T47D (cell line): ENCODE data around the gene ZNF646.

ENCODE experiments used
- DNase-seq, 2 experiments: peaks; one replicate each; pipeline versions ENCODE4 v3.0.0 to v3.0.0-alpha.2; 2011 to 2012; ENCODE audit warnings: low read depth in 1 of 2, low spot score in 1 of 2
- JUND ChIP-seq: IDR thresholded peaks from 2 replicates; pipeline ENCODE4 v1.6.1; 2012; ENCODE audit warnings: low read depth
- in situ Hi-C: cut with HindIII; loops from 2 replicates; pipeline ENCODE4 v1.10.0; 2016; ENCODE audit warnings: low sequenced_read_pairs, low pct_unique_long_range_greater_than_20kb

Gene ZNF646

DNA sequence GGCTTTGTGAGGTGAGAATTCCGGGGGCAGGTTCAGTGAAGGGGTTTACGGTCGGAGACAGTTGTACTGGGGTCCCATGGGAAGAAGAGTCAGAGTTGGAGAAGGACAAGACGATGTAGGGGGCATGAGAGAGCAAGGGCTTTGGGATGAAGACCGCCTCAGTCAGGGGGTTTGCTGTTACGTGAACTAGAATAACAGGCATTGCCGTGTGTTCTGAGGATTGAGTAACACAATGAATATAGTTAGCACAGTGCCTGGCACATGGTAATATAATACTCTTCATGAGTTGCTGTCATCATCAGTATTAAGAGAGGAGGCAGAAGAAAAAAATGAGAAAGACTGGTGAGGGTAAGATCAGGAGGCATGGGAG is 577 bp downstream of the ZNF646 start:
- peak in 1 of 2 experiments; percentile 24 for DNase-seq
- TF ChIP-seq JUND: no peak
- in situ Hi-C loops: no loop called here

DNA sequence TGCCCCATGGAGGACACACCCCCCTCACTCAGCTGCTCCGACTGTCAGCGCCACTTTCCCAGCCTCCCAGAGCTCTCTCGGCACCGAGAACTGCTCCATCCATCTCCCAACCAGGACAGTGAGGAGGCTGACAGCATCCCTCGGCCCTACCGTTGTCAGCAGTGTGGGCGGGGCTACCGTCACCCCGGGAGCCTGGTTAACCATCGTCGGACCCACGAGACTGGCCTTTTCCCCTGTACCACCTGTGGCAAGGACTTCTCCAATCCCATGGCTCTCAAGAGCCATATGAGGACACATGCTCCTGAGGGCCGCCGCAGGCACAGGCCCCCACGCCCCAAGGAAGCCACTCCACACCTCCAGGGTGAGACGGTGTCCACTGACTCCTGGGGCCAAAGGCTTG is 2.1 kb downstream of the ZNF646 start:
- DNase-seq: no peak
- TF ChIP-seq JUND: no peak
- in situ Hi-C loops: no loop called here

DNA sequence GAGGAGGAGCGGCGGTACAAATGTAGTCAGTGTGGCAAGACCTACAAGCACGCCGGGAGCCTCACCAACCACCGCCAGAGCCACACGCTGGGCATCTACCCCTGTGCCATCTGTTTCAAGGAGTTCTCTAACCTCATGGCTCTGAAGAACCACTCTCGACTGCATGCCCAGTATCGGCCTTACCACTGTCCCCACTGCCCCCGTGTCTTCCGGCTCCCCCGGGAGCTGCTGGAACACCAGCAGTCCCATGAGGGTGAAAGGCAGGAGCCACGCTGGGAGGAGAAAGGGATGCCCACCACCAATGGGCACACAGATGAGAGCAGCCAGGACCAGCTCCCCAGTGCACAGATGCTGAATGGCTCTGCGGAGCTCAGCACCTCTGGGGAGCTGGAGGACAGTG is 2.8 kb downstream of the ZNF646 start:
- no peak for DNase-seq
- no peak for TF ChIP-seq JUND
- in situ Hi-C loops: no loop called here

DNA sequence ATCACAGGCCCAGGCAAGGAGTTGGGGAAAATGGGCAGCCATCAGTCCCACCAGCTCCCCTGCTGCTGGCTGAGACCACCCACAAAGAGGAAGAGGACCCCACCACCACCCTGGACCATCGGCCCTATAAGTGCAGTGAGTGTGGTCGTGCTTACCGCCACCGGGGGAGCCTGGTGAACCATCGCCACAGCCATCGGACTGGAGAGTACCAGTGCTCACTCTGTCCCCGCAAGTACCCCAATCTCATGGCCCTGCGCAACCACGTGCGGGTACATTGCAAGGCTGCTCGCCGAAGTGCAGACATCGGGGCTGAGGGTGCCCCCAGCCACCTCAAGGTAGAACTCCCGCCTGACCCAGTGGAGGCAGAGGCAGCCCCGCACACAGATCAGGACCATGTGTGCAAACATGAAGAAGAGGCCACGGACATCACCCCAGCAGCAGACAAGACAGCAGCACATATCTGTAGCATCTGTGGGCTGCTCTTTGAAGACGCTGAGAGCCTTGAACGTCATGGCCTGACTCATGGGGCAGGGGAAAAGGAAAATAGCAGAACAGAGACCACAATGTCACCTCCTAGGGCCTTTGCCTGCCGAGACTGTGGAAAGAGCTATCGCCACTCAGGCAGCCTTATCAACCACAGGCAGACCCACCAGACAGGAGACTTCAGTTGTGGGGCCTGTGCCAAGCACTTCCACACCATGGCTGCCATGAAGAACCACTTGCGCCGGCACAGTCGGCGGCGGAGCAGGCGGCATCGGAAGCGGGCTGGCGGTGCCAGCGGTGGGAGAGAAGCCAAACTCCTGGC is 3.6 kb downstream of the ZNF646 start:
- in situ Hi-C loops: no loop called here
- TF ChIP-seq JUND: no peak
- no peak for DNase-seq

DNA sequence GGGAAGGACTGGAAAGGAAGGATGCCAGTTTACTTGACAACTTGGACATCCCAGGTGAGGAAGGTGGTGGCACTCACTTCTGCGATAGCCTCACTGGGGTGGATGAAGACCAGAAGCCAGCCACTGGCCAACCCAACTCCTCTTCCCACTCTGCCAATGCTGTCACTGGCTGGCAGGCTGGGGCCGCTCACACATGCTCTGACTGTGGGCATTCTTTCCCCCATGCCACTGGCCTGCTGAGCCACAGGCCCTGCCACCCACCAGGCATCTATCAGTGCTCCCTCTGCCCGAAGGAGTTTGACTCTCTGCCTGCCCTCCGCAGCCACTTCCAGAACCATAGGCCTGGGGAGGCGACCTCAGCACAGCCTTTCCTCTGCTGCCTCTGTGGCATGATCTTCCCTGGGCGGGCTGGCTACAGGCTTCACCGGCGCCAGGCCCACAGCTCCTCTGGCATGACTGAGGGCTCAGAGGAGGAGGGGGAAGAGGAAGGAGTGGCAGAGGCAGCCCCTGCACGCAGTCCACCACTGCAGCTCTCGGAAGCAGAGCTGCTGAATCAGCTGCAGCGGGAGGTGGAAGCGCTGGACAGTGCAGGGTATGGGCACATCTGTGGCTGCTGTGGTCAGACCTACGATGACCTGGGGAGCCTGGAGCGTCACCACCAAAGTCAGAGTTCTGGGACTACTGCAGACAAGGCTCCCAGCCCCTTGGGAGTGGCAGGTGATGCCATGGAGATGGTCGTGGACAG is 4.5 kb downstream of the ZNF646 start:
- no peak for DNase-seq
- no peak for TF ChIP-seq JUND
- in situ Hi-C loops: no loop called here

DNA sequence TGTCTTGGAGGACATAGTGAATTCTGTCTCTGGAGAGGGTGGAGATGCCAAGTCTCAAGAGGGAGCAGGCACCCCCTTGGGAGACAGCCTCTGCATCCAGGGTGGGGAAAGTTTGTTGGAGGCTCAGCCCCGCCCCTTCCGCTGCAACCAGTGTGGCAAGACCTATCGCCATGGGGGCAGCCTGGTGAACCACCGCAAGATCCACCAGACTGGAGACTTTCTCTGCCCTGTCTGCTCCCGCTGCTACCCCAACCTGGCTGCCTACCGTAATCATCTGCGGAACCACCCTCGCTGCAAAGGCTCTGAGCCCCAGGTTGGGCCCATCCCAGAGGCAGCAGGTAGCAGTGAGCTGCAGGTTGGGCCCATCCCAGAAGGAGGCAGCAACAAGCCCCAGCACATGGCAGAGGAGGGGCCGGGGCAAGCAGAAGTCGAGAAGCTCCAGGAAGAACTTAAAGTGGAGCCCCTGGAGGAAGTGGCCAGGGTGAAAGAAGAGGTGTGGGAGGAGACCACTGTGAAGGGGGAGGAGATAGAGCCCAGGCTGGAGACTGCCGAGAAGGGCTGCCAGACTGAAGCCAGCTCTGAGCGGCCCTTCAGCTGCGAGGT is 5.2 kb downstream of the ZNF646 start:
- in situ Hi-C loops: no loop called here
- no peak for TF ChIP-seq JUND

DNA sequence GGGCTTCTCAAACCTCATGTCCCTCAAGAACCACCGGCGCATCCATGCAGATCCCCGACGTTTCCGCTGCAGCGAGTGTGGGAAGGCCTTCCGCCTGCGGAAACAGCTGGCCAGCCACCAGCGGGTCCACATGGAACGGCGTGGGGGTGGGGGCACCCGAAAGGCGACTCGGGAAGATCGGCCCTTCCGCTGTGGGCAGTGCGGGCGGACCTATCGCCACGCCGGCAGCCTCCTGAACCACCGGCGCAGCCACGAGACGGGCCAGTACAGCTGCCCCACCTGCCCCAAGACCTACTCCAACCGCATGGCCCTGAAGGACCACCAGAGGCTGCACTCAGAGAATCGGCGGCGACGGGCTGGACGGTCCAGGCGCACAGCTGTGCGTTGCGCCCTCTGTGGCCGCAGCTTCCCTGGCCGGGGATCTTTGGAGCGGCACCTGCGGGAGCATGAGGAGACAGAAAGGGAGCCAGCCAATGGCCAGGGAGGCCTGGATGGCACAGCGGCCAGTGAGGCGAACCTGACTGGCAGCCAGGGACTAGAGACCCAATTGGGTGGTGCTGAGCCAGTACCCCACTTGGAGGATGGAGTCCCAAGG is 5.9 kb downstream of the ZNF646 start:
- in situ Hi-C loops: no loop called here
- no peak for TF ChIP-seq JUND
- DNase-seq: no peak

More for the DNA sequence above, 5.2 kb downstream of the ZNF646 start:
- DNase-seq: no peak

DNA sequence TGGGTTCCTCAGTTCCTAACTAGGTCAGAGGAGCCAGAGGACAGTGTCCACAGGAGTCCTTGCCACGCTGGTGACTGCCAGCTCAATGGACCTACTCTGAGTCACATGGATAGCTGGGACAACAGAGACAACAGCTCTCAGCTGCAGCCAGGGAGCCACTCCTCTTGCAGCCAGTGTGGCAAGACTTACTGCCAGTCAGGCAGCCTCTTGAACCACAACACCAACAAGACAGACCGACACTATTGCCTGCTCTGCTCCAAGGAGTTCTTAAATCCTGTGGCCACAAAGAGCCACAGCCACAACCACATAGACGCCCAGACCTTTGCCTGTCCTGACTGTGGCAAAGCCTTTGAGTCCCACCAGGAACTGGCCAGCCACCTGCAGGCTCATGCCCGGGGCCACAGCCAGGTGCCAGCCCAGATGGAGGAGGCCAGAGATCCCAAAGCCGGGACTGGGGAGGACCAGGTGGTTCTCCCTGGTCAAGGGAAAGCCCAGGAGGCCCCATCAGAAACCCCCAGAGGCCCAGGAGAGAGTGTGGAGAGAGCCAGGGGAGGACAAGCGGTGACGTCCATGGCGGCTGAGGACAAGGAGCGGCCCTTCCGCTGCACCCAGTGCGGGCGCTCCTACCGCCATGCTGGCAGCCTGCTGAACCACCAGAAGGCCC is 6.7 kb downstream of the ZNF646 start:
- in situ Hi-C loops: no loop called here
- DNase-seq: no peak
- TF ChIP-seq JUND: no peak

DNA sequence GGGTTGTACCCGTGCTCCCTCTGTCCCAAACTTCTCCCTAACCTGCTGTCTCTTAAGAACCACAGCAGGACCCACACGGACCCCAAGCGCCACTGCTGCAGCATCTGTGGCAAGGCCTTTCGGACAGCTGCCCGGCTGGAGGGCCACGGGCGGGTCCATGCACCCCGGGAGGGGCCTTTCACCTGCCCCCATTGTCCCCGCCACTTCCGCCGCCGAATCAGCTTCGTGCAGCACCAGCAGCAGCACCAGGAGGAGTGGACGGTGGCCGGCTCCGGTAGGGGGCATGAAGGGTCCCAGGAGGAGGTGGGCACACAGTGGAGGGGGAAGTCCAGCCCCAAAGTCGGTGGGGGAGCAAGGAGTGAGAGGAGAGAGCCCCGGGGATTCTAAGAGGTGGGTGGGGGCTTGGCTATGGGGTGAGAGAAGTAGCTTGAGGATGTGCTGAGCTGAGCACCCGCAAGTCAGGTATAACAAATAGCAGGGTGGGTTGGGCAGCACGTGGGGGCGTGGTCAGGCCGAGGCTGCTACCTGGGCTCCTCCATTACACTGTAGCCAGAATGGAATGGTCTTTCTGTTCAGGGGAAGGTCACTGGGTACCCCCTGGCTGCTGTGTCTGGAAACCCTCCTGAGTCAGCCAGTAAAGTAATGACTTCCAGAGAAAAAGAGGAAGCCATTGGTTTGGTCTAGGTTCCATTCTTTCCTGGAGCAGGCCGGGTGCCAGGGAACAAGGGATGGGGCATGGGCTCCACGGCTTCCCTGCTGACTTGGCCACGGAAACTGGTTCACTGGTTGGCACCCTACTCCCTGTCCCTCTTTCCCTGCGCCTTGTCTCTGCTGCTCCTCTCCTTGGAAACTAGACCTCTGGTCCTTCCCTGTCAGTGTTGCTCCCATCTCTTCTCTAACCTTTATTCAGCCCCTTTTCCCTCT is 7.5 kb downstream of the ZNF646 start:
- DNase-seq: no peak
- in situ Hi-C loops: no loop called here
- TF ChIP-seq JUND: no peak

DNA sequence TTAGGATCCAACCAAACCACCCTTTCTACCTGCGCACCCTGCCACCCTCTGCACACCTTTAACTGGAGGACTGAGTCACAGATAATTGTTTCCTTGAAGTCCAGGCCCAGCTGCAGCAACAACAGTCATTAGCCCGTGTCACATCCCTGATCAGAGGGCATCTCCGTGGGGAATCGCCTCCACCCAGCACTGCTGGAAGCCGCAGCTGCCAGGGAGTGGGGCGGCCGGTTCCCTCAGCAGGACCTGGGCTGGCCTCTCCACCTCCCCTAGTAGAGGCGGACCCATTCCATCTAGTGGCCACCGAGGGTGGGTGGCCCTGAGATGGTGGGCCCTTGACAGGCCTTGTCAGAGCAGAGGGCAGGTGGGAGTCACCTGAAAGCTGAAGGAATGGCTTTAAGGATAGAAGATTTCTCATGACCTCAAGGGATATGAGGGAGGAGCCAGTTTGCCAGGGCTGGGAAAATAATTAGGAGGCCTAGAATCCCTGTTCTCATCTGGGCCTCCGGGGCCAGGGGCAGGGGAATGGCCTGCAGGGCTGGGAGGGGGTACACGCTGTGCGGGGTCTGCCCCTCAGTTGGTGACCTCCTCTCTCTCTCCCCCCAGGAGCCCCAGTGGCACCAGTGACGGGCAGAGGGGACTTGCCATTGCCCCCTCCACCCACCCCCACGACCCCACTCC is 8.3 kb downstream of the ZNF646 start:
- DNase-seq: no peak
- TF ChIP-seq JUND: no peak
- in situ Hi-C loops: no loop called here

DNA sequence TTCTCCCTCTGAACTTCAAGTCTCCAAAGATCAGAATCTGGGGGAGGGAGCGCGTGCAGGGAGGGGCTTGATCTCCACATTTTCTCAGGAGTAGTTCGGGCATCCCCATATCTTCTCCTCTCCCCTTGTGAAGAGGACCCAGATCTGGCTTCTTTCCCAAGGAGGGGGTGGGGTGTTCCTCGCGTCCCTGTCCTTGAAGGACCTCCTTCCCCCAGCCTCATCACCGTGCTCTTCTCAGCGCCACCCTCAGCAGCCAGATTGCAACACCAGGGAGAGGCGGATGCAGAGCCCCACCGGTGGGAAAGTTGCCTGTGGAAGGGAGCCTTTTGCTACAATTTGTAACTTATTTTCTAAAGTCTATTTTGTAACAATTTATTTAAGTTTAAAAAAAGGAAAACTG is 8.9 kb downstream of the ZNF646 start:
- DNase-seq: no peak
- no peak for TF ChIP-seq JUND
- in situ Hi-C loops: no loop called here
